ENCODE measurements around the gene MOV10L1.
A peak's percentile ranks its signal among the peaks of the same experiment; 100 is the strongest.

GRCh38 chr22:50190182-50190940 is 100.6 kb downstream of the MOV10L1 start:
- TF ChIP-seq CTCF (IDR thresholded peaks at IDR 0.05), result peak; percentile 29 to 45 (median 42)
- TF ChIP-seq POLR2AphosphoS5 (IDR thresholded peaks at IDR 0.05), result peak; percentile 52 to 74
- TF ChIP-seq EP300 (IDR thresholded peaks at IDR 0.05), result no peak

Measured in esophagus muscularis mucosa (tissue), 4 donors.